K562 (cell line): ENCODE data around the gene TMEM273. TPM values are rescaled to one million over a fixed set of nuclear protein-coding genes. Genes with fewer than 3 reads are reported as not detected.

Experiments used
- ATAC-seq: fragments of 200-7000 bp; cut with Tn5 transposase; 3 replicates; pipeline ENCODE4 v1.9.1; 2020; ENCODE audit warnings: moderate library complexity
- BruUV-seq: library from RNA; stranded (reverse); fragments of 400-500 nt; replicated peaks from 2 replicates; lab custom pipeline; 2021; lab: Mats Ljungman, UMichigan
- CTCF ChIA-PET: fragments of 300-600 bp; formaldehyde crosslinking; extraction: SDS; loops from one replicate; lab custom pipeline; 2021; ENCODE audit warnings: low intra/inter-chr PET ratio; lab: Yijun Ruan, JAX
- POLR2A ChIA-PET: fragments of 300-600, 350-650 bp; sonication (Branson Sonifier 250); formaldehyde crosslinking; extraction: SDS; loops from one replicate; lab custom pipeline; 2021; ENCODE audit warnings: antibody characterized with exemption, inconsistent platforms; lab: Yijun Ruan, JAX
- DNase-seq, 4 experiments: peaks; one replicate each; pipeline versions ENCODE4 v3.0.0 to v3.0.0-alpha.2; 2011 to 2018; ENCODE audit warnings: low spot score in 3 of 4, mixed read lengths in 3 of 4; ENCODE audit errors: extremely low read depth in 1 of 4
- FAIRE-seq: peaks from 2 replicates; lab custom pipeline; 2011; peaks lifted over from hg19 to GRCh38; lab: Jason Lieb, UNC
- H2AFZ ChIP-seq: 2 replicates; pipeline ENCODE4 v1.6.0; 2011; ENCODE audit warnings: low read depth, low read length, control low read depth, inconsistent platforms
- H3K27ac ChIP-seq: fragments of 200-600 bp; 3 replicates; pipeline ENCODE4 v1.8.0; 2011; ENCODE audit warnings: low read depth, mild to moderate bottlenecking, control low read depth, inconsistent platforms, low read length, moderate library complexity, mixed read lengths; ENCODE audit errors: extremely low read depth
- H3K27me3 ChIP-seq, 2 experiments: fragments of 300-600 bp in 1 of 2; 2 replicates in 1 of 2; 3 replicates in 1 of 2; pipeline versions ENCODE4 v1.6.0 to v1.8.0; 2011; ENCODE audit warnings: inconsistent platforms in 2 of 2, low read length in 2 of 2, mild to moderate bottlenecking in 1 of 2, mixed read lengths in 1 of 2, moderate library complexity in 1 of 2; ENCODE audit not compliant: control insufficient read depth in 2 of 2, insufficient read depth in 2 of 2
- H3K36me3 ChIP-seq: fragments of 300-600 bp; 3 replicates; pipeline ENCODE4 v1.8.0; 2011; ENCODE audit warnings: mild to moderate bottlenecking, low read length, inconsistent platforms; ENCODE audit not compliant: control insufficient read depth, insufficient read depth
- H3K4me1 ChIP-seq, 2 experiments: fragments of 200-600 bp in 1 of 2; replicated peaks in 1 of 2; 2 replicates in 1 of 2; 3 replicates in 1 of 2; pipeline versions ENCODE4 v1.5.1 to v1.8.0; 2011; ENCODE audit warnings: inconsistent platforms in 2 of 2, low read length in 2 of 2, mild to moderate bottlenecking in 1 of 2, mixed read lengths in 1 of 2, moderate library complexity in 1 of 2; ENCODE audit not compliant: control insufficient read depth in 2 of 2, insufficient read depth in 2 of 2
- H3K4me2 ChIP-seq: 2 replicates; pipeline ENCODE4 v1.6.1; 2011; ENCODE audit warnings: low read length, control low read depth, inconsistent platforms, mixed read lengths; ENCODE audit not compliant: insufficient read depth
- H3K4me3 ChIP-seq: fragments of 200-600 bp; sonication (generic), shearing (Covaris generic); 2 replicates; pipeline ENCODE4 v1.5.1; 2016; ENCODE audit warnings: control low read depth, inconsistent platforms
- H3K79me2 ChIP-seq: fragments of 200-600 bp; 3 replicates; pipeline ENCODE4 v1.8.0; 2011; ENCODE audit warnings: low read length, inconsistent platforms; ENCODE audit not compliant: control insufficient read depth, insufficient read depth
- H3K9ac ChIP-seq, 2 experiments: 2 replicates each; pipeline versions ENCODE4 v1.6.0 to v1.6.1; 2011; ENCODE audit warnings: low read depth in 2 of 2, low read length in 2 of 2, control low read depth in 1 of 2, inconsistent platforms in 1 of 2, mild to moderate bottlenecking in 1 of 2, mixed read lengths in 1 of 2; ENCODE audit not compliant: insufficient read depth in 1 of 2
- H3K9me1 ChIP-seq: one replicate; pipeline ENCODE4 v1.6.0; 2011; ENCODE audit warnings: inconsistent platforms, mild to moderate bottlenecking, low read length, moderate library complexity; ENCODE audit not compliant: control insufficient read depth, insufficient read depth
- H3K9me3 ChIP-seq: replicated peaks from 2 replicates; pipeline ENCODE4 v1.5.1; 2011; ENCODE audit warnings: low read depth, low read length, inconsistent platforms; ENCODE audit not compliant: control insufficient read depth, insufficient read depth
- H4K20me1 ChIP-seq: replicated peaks from 2 replicates; pipeline ENCODE4 v1.6.1; 2011; ENCODE audit warnings: low read length, inconsistent platforms, mixed read lengths; ENCODE audit not compliant: control insufficient read depth, insufficient read depth
- C11orf30 ChIP-seq: fragments of 450-650 bp; IDR thresholded peaks from 2 replicates; pipeline ENCODE4 v1.6.1; 2016; ENCODE audit warnings: low read depth, mild to moderate bottlenecking
- CHD1 ChIP-seq: fragments of 200-600 bp; sonication (generic); IDR thresholded peaks from one replicate; pipeline ENCODE4 v1.6.1; 2012; ENCODE audit warnings: mild to moderate bottlenecking, moderate library complexity, low read length, inconsistent platforms
- LCOR ChIP-seq: sonication (generic); formaldehyde crosslinking; IDR thresholded peaks from 2 replicates; pipeline ENCODE4 v1.8.0; 2022; ENCODE audit warnings: mild to moderate bottlenecking, missing genetic modification reagents
- NBN ChIP-seq: fragments of 450-650 bp; IDR thresholded peaks from 2 replicates; pipeline ENCODE4 v1.6.1; 2016; ENCODE audit warnings: low read depth, mild to moderate bottlenecking
- SREBF2 ChIP-seq: sonication (generic); formaldehyde crosslinking; IDR thresholded peaks from 2 replicates; pipeline ENCODE4 v1.4.0; 2020; ENCODE audit warnings: mild to moderate bottlenecking, missing genetic modification reagents
- WHSC1 ChIP-seq: IDR thresholded peaks from one replicate; pipeline ENCODE4 v1.6.1; 2012; ENCODE audit warnings: low read length, control low read depth, inconsistent platforms
- ZBTB9 ChIP-seq: fragments of 450-650 bp; formaldehyde crosslinking; IDR thresholded peaks from 2 replicates; pipeline ENCODE4 v1.4.0; 2020; ENCODE audit warnings: mild to moderate bottlenecking, moderate library complexity
- ZNF551 ChIP-seq: fragments of 250-450 bp; sonication (Bioruptor Pico); IDR thresholded peaks from 2 replicates; pipeline ENCODE4 v1.5.0; 2021; ENCODE audit warnings: mild to moderate bottlenecking, moderate library complexity
- WGBS: fragments of 100-300 bp; shearing (Covaris generic); methylation state at CpG from one replicate; pipeline ENCODE4 v1.1.6; 2016; ENCODE audit warnings: low coverage, mixed read lengths; ENCODE audit not compliant: insufficient coverage; ENCODE audit errors: missing lambda C conversion rate; 5-methylcytosine and 5-hydroxymethylcytosine counted together
- in situ Hi-C: fragments of 300-500 bp; cut with MboI; formaldehyde crosslinking; loops from 4 replicates; pipeline ENCODE4 v1.15.0; 2018; ENCODE audit warnings: inconsistent platforms, mixed read lengths
- intact Hi-C: fragments of 100-400 bp; cut with micrococcal nuclease; formaldehyde crosslinking; loops from 2 replicates; pipeline ENCODE4 v1.14.2; 2022
- polyA plus RNA-seq, 8 experiments: library from polyadenylated mRNA; depleted of rRNA in 4 of 8; stranded (reverse) in 5 of 8; unstranded in 3 of 8; fragments of >200 nt; fragmentation: Nextera tagmentation in 2 of 8; fragmentation: Illumina TruSeq in 1 of 8; extraction: Ambion mirVana in 2 of 8; extraction: Trizol in 1 of 8; gene quantifications; 2 replicates each; pipeline versions ENCODE4 v1.2.1 to v1.2.3, GENCODE V29; 2011 to 2014; ENCODE audit warnings: inconsistent platforms in 1 of 8, missing spikeins in 1 of 8
- total RNA-seq, 7 experiments: library from RNA; depleted of rRNA in 6 of 7; stranded (reverse); fragments of >200 nt in 6 of 7; fragmentation: Illumina TruSeq in 2 of 7; extraction: Trizol in 2 of 7; gene quantifications; 2 replicates each; pipeline versions ENCODE4 v1.2.1 to v1.2.3, GENCODE V29; 2011 to 2021; ENCODE audit warnings: low replicate concordance in 1 of 7

TMEM273 gene
- total and polyA plus RNA-seq, 9 of the 15 experiments (the other 6 are each of a cell fraction or from before 2014, with no cell fraction given) = 39.2 to 131 (median 95.6) TPM

GRCh38 chr10:49167425-49168170 is 20.6 kb downstream of the TMEM273 start:
- Histone ChIP-seq H3K9ac (peak overlapping the region; percentile 32 to 87; a peak in 3 of 4 replicates), H3K4me2 (peak overlapping the region; percentile 70), H3K79me2 (peaks cover 45% of the 10 kb centered on the region; the same call in 2 of the 3 replicates), H3K27ac (peak overlapping the region; percentile 57)
- BruUV-seq = no TSS peak
- 77% methylated on average over 12 of the region's 12 CpGs for WGBS
- intact Hi-C loops = loop anchor here (2.0 kb wide), 1 partner anchor 19 kb away; no protein-coding TSS in a partner anchor
- TF ChIP-seq ZBTB9 (CRISPR knock-in tag) (0 out of 2 replicates have a peak, but pooled peaks have one; percentile 7), C11orf30 (no peak), ZNF551 (CRISPR knock-in tag) (no peak), SREBF2 (CRISPR knock-in tag) (0 out of 2 replicates have a peak, but pooled peaks have one; percentile 33), LCOR (no peak), NBN (no peak), WHSC1 (peak; percentile 58), CHD1 (no peak)
- TF ChIP-seq, all 486 proteins: peak for 3
- CTCF ChIA-PET = no interaction called here
- Histone ChIP-seq H3K9me1 (peaks cover 6% of the 10 kb centered on the region), H2AFZ (peak overlapping the region; percentile 61), H4K20me1 (no peaks in the 10 kb centered on the region), H3K4me3 (no peak overlapping the region), H3K9me3 (no peaks in the 10 kb centered on the region), H3K4me1 (peaks cover 75 to 95% of the 10 kb centered on the region in 2 experiments), H3K27me3 (no peaks in the 10 kb centered on the region), H3K36me3 (peaks cover 58% of the 10 kb centered on the region)
- ATAC-seq = no peak
- in situ Hi-C loops = loop anchor here (5.0 kb wide), 1 partner anchor 180 kb away; no protein-coding TSS in a partner anchor
- no peak for DNase-seq
- POLR2A ChIA-PET = interaction anchor here (1.1 to 2.8 kb wide), 5 partner anchors 7 to 13 kb away, joined by 3 to 11 read pairs (median 4); no protein-coding TSS in a partner anchor
- FAIRE-seq = no peak
